Thyroid gland (tissue), 4 donors: ENCODE results near the gene SARDH. TPM values are rescaled to one million over a fixed set of nuclear protein-coding genes. Genes with fewer than 3 reads are reported as not detected.

Experiments used
- DNase-seq, 2 donors: peaks; one replicate each; pipeline ENCODE4 v3.0.0-alpha.2; 2019
- H3K27ac ChIP-seq, 3 donors: fragments of 200-600 bp; sonication (generic); 1 replicate in 2 of 3; 2 replicates in 1 of 3; pipeline ENCODE4 v1.5.1; 2016 to 2019; ENCODE audit warnings: mild to moderate bottlenecking in 1 of 3, moderate library complexity in 1 of 3
- H3K27me3 ChIP-seq: fragments of 200-600 bp; sonication (generic); one replicate; pipeline ENCODE4 v1.5.1; 2019
- H3K36me3 ChIP-seq, 2 donors: fragments of 200-600 bp; sonication (generic); one replicate each; pipeline ENCODE4 v1.5.1; 2016 to 2019
- H3K4me1 ChIP-seq, 2 donors: fragments of 200-600 bp; sonication (generic); one replicate each; pipeline ENCODE4 v1.5.1; 2017 to 2019
- H3K4me3 ChIP-seq, 3 donors: fragments of 200-600 bp; sonication (generic); replicated peaks in 1 of 3; 1 replicate in 2 of 3; 2 replicates in 1 of 3; pipeline ENCODE4 v1.5.1; 2016; ENCODE audit warnings: mild to moderate bottlenecking in 1 of 3
- H3K9me3 ChIP-seq: fragments of 200-600 bp; sonication (generic); one replicate; pipeline ENCODE4 v1.5.1; 2017
- POLR2A ChIP-seq, 2 donors: fragments of 450-650 bp; IDR thresholded peaks; one replicate each; pipeline ENCODE4 v1.6.1; 2017; ENCODE audit warnings: antibody characterized with exemption in 2 of 2, mild to moderate bottlenecking in 2 of 2, moderate library complexity in 1 of 2
- WGBS, 2 donors: methylation state at CpG; one replicate each; pipeline ENCODE4 v1.1.5; 2017; 5-methylcytosine and 5-hydroxymethylcytosine counted together
- intact Hi-C: fragments of 100-400 bp; cut with DNase I; formaldehyde crosslinking; loops from one replicate; pipeline ENCODE4 v1.15.1; 2023
- total RNA-seq, 4 donors: library from RNA; depleted of rRNA; stranded (reverse); fragments of >200 nt; gene quantifications; one replicate each; pipeline ENCODE4 v1.2.3, GENCODE V29; 2016
- TF ChIP-seq, protein P1 (sequence below), 6 experiments: fragments of 200-600 bp in 3 of 6; fragments of 450-650 bp in 3 of 6; sonication (generic) in 3 of 6; IDR thresholded peaks; one replicate each; pipeline ENCODE4 v1.5.1; 2016 to 2019; ENCODE audit warnings: antibody characterized with exemption in 6 of 6, mild to moderate bottlenecking in 2 of 6, inconsistent platforms in 1 of 6, moderate library complexity in 1 of 6

Gene SARDH
- total RNA-seq, 4 donors from 2014 or later: 2.2 to 6.2 (median 3.3) TPM; not detected in 1

DNA sequence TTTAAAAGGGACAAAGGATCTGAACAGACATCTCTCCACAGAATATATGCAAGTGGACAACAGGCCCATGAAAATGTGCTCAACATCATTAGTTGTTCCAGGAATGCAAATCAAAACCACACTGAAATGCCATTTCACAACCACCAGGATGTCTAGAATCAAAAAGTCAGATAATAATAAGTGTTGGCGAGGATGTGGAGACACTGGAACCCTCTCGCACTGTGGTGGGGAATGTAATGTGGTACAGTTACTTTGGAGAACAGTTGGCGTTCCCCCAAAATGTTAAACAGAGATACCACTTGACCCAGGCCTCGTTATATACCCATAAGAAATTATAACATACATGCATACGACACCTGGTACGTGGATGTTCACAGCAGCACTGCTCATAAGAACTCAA lies 38.6 kb downstream of the SARDH start:
- intact Hi-C loops: no loop called here
- H3K36me3 ChIP-seq: no peaks in the 10 kb centered on the region
- WGBS, 2 donors: 96 to 100% methylated on average over 6 of the region's 6 CpGs

DNA sequence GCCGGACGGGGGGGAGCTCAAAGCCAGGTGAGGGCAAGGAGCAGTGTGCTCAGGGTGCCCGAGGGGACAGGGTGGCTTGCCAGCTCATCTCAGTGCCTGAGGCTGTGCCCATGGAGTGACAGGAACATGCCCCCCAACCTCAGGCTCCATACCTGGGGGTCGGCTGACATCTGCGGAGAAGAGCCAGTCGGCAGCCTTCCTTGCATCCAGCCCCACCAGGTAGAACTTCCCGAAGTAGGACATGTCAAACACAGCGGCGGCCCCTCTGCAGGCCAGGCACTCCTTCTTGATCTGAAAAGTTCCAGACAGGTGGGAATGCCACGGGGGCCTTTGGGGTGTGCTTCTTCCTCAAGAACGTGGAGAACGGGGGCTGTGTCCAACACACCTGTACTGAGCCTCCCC lies 42.1 kb downstream of the SARDH start:
- TF ChIP-seq, protein P1, sequence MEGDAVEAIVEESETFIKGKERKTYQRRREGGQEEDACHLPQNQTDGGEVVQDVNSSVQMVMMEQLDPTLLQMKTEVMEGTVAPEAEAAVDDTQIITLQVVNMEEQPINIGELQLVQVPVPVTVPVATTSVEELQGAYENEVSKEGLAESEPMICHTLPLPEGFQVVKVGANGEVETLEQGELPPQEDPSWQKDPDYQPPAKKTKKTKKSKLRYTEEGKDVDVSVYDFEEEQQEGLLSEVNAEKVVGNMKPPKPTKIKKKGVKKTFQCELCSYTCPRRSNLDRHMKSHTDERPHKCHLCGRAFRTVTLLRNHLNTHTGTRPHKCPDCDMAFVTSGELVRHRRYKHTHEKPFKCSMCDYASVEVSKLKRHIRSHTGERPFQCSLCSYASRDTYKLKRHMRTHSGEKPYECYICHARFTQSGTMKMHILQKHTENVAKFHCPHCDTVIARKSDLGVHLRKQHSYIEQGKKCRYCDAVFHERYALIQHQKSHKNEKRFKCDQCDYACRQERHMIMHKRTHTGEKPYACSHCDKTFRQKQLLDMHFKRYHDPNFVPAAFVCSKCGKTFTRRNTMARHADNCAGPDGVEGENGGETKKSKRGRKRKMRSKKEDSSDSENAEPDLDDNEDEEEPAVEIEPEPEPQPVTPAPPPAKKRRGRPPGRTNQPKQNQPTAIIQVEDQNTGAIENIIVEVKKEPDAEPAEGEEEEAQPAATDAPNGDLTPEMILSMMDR (IDR thresholded peaks at IDR 0.05): no peak
- TF ChIP-seq POLR2A (IDR thresholded peaks at IDR 0.05): no peak
- H3K36me3 ChIP-seq: no peaks in the 10 kb centered on the region

More for the DNA sequence above, 38.6 kb downstream of the SARDH start:
- no peaks in the 10 kb centered on the region for H3K9me3 ChIP-seq
- peaks cover 8 to 14% of the 10 kb centered on the region in 2 donors for H3K4me1 ChIP-seq
- no peak for TF ChIP-seq POLR2A (IDR thresholded peaks at IDR 0.05)
- TF ChIP-seq, protein P1 (IDR thresholded peaks at IDR 0.05): no peak
- H3K4me3 ChIP-seq: no peak overlapping the region
- H3K27ac ChIP-seq: no peak overlapping the region
- DNase-seq: no peak
- H3K27me3 ChIP-seq: no peaks in the 10 kb centered on the region

DNA sequence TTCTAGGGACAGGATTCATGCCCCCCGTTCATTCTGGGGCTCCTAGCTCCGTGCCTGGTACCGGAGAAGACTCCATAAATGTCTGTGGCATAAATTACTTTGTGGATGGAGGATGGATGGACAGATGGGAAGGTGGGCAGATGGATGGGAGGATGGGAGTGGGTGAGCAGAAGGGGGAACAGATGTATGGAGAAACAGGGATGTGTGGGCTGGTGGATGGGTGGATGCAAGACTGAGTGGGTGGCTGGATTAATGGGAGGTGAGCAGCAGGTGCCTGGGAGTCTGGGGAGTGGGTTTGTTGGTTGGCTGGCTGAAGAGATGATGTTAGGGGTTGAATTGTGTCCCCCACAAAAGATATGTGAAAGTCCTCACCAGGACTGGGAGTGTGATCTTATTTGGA lies 43.5 kb downstream of the SARDH start:
- H3K4me3 ChIP-seq: no peak overlapping the region
- H3K27ac ChIP-seq: no peak overlapping the region
- WGBS, 2 donors: 65 to 76% methylated on average over 3 of the region's 3 CpGs
- no peaks in the 10 kb centered on the region for H3K27me3 ChIP-seq
- peaks cover 0 to 9% of the 10 kb centered on the region in 2 donors for H3K4me1 ChIP-seq
- intact Hi-C loops: no loop called here
- H3K9me3 ChIP-seq: no peaks in the 10 kb centered on the region
- TF ChIP-seq, protein P1 (IDR thresholded peaks at IDR 0.05): no peak
- no peak for TF ChIP-seq POLR2A (IDR thresholded peaks at IDR 0.05)
- H3K36me3 ChIP-seq: no peaks in the 10 kb centered on the region
- DNase-seq: no peak

More for the DNA sequence above, 42.1 kb downstream of the SARDH start:
- Histone ChIP-seq H3K27ac (no peak overlapping the region), H3K4me3 (no peak overlapping the region), H3K9me3 (no peaks in the 10 kb centered on the region), H3K4me1 (no peaks in the 10 kb centered on the region), H3K27me3 (no peaks in the 10 kb centered on the region)
- 89 to 94% methylated on average over 10 to 12 of the region's 12 CpGs for WGBS, 2 donors
- DNase-seq: no peak
- intact Hi-C loops: no loop called here

- no peak for TF ChIP-seq POLR2A (IDR thresholded peaks at IDR 0.05)
- TF ChIP-seq, protein P1 (IDR thresholded peaks at IDR 0.05): no peak
- no peaks in the 10 kb centered on the region for H3K9me3 ChIP-seq
- peaks cover 0 to 11% of the 10 kb centered on the region in 2 donors for H3K4me1 ChIP-seq
- intact Hi-C loops: no loop called here
- no peak overlapping the region for H3K4me3 ChIP-seq
- H3K27ac ChIP-seq: no peak overlapping the region
- WGBS, 2 donors: 84 to 93% methylated on average over 13 to 26 of the region's 32 CpGs
- H3K36me3 ChIP-seq: no peaks in the 10 kb centered on the region
- no peaks in the 10 kb centered on the region for H3K27me3 ChIP-seq
- DNase-seq: no peak
These were observed 44.2 kb downstream of the SARDH start for GRCh38 chr9:133693703-133694529.

GRCh38 chr9:133693116-133693515 lies 45.0 kb downstream of the SARDH start:
- H3K27ac ChIP-seq: no peak overlapping the region
- intact Hi-C loops: no loop called here
- TF ChIP-seq, protein P1 (IDR thresholded peaks at IDR 0.05): no peak
- TF ChIP-seq POLR2A (IDR thresholded peaks at IDR 0.05): no peak
- H3K4me3 ChIP-seq: no peak overlapping the region
- H3K36me3 ChIP-seq: no peaks in the 10 kb centered on the region
- WGBS, 2 donors: 91 to 95% methylated on average over 10 of the region's 10 CpGs
- no peak for DNase-seq
- H3K27me3 ChIP-seq: no peaks in the 10 kb centered on the region
- peaks cover 0 to 11% of the 10 kb centered on the region in 2 donors for H3K4me1 ChIP-seq
- no peaks in the 10 kb centered on the region for H3K9me3 ChIP-seq
